ENCODE results near the gene CMTM8.

Gene CMTM8

GRCh38 chr3:32308378-32308777, 69.9 kb downstream of the CMTM8 start:
- DNase-seq (ENCODE audit: low read depth): no peak

DNA sequence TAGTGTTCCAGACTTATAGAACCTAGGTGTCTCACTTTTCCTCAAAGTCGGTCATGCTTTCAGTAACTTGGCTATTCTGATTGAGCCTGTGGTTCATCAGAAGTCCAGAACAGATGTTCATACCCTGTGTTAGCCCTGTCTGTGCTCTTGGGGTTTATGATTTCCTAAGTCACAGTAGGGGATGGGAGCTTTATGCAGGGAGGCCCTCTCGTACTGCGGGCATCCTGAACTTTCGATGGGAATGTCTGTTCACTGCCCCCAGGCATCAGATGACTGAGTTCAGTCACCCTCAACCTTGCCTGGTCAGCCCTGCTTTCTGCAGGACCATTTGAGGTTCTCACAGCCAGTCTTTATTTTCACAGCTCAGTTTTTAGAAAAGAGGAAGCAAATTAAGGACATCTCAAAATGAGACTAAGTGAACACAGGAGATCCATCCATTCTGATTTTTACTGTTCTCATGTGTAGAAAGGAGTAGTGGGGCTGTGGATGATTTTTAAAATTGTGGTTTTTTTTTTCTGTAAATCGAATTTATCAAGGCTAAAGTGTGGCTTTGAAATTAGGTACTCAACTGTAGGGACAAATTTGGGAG, 71.3 kb downstream of the CMTM8 start:
- DNase-seq (ENCODE audit: low read depth): no peak

GRCh38 chr3:32310336-32310735, 71.9 kb downstream of the CMTM8 start:
- DNase-seq (ENCODE audit: low read depth): no peak

- no peak for DNase-seq (ENCODE audit: low read depth)
Observed at GRCh38 chr3:32310918-32311839, 72.7 kb downstream of the CMTM8 start.

DNA sequence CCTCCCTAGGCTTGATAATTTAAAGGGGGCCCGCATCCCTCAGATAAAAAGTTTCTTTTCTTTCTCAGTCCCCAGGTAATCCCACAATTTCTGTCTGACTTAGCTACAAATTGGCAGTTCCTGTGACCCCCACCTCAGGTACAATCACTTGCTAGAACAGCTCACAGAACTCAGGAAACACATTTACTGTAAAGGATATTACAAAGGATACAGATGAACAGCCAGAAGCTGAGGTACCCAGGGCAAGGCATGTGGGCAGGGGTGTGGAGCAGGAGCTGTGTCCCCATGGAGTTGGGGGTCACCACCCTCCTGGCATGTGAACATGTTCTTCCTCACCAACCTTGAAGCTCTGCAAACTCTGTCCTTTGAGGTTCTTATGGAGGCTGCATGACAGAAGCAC, 73.8 kb downstream of the CMTM8 start:
- no peak for DNase-seq (ENCODE audit: low read depth)

- DNase-seq (ENCODE audit: low read depth): no peak
Observed at GRCh38 chr3:32313169-32313568, 74.7 kb downstream of the CMTM8 start.

- DNase-seq (ENCODE audit: low read depth): peak; percentile 37
Observed at GRCh38 chr3:32313723-32314473, 75.4 kb downstream of the CMTM8 start.

DNA sequence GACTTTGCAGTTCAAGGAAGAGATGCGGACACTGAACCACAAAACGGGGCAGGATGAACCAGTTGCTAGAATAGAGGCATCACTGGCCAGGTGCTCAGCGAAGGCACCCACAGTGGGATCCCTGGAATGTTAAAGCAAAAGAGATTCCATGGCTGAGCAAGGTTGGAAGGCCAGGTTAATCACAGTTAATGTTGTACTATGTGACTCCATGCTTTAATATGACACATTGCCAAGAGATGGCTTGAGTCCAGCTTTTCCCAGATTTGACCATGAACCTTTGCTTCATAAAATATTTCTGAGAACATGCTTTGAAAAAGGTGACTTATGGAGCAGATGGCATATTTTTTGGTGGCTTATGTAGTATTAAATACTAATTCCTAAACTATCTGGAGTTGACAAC, 77.0 kb downstream of the CMTM8 start:
- no peak for DNase-seq (ENCODE audit: low read depth)

GRCh38 chr3:32316319-32316718, 77.8 kb downstream of the CMTM8 start:
- DNase-seq (ENCODE audit: low read depth): no peak

DNA sequence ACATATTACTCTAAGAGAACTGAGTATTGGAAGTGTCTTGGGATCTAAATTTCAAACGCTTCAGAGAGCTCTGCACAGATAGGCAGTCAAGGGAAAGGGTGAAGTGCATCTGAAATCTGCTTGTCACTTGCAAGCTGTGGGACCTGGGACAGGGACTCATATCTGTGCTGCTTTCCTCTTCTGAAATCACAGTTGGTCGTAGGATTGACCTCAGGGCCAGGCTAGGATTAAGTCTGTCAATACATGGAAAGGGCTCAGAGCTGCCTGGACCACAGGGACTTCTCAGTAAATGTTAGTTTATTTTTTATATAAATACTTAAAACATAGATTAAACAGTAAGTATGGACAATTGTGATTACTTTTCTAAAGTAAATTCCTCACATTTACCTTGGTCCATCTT, 78.5 kb downstream of the CMTM8 start:
- no peak for DNase-seq (ENCODE audit: low read depth)

DNA sequence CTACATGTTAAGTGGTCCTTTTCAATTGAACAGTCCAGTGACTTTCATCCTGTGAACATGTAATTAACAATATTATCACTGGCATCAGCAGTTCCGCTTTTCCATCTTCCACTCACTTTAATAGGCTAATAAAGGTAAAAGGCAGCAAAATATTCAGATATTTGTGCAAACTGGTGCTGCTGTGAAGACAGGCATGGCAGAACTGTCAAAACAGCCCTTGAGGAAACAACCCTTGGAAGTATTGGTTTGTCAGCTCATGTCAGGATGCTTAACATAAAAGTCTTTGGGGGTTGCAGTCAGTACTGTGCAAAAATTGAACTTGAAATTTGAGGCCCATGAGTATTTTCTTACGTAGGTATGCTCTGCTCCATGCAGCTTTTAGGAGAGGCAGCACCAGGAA, 81.1 kb downstream of the CMTM8 start:
- DNase-seq (ENCODE audit: low read depth): no peak

DNA sequence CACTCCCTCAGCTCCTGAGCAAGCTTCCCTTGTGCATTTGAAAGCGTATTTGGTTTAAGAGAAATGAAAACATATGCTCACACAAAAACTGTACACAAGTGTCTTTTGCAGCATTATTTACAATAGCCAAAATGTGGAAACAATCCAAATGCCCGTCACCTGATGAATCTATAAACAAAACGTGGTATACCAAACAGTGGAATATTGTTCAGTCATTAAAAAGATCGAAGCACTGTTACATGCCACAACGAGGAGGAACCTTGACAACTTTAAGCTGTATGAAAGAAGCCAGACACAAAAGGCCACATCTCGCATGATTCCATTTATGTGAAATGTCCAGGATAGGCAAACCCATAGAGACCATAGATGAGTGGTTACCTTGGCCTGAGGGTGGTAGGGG, 81.6 kb downstream of the CMTM8 start:
- DNase-seq (ENCODE audit: low read depth): no peak

- no peak for DNase-seq (ENCODE audit: low read depth)
Observed at GRCh38 chr3:32321095-32321790, 82.8 kb downstream of the CMTM8 start.

DNA sequence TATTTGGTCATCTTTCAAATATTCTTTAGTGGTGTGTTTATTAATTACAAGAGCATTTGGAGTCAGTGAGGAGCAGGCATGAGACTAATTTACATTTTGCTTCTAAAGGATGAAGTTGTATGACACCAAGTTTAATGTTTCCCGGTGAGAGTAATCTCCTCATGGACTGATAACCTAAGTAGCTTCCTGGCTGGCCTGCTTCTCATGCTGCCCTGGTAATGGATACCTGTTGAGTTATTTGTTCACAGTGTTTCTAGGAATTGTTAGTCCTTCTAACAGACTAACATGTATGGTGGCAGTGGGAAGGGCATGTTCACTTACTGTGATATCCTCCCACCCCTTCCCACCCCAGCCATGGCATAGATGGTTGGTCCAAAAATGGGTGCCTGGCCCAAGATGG, 83.8 kb downstream of the CMTM8 start:
- DNase-seq (ENCODE audit: low read depth): no peak

DNA sequence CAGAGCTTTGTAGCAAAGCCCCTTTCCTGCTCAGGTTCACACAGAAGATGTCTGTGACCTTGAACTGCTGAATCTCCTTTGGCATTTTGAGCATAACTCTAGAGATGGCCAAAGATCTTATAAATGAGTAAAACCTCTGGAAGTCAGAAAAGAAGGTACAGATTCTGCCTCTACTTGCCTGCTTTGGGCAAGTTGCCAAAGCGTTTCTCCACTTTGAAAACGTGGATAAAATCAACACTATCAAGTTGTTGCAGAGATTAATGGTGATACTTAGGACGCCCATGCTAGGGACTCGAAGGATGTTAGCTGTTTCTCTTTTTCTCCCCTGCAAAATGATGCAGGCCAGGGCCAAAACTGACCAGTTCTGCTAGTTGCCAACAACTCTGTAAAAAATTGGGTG, 85.1 kb downstream of the CMTM8 start:
- DNase-seq (ENCODE audit: low read depth): no peak

DNA sequence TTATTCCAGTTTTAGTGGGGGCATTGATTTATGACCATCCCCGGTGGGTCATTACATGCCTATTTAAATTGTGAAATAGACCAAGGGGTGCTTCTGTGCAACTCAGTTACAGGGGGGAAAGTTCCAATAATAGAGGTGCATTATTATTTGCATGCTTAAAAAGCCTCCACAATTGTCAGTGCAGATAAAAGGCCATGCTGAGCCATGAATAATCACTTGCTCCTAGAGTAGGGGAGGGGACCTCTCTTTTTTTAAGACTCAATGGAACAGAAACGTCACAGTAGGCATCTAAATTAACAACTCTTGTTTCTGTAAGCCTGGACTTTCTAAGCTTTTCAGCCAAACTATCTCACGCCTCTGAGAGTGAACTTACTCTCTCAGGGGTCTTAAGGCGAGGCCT, 86.7 kb downstream of the CMTM8 start:
- no peak for DNase-seq (ENCODE audit: low read depth)

- DNase-seq (ENCODE audit: low read depth): no peak
Observed at GRCh38 chr3:32325927-32326326, 87.4 kb downstream of the CMTM8 start.

DNA sequence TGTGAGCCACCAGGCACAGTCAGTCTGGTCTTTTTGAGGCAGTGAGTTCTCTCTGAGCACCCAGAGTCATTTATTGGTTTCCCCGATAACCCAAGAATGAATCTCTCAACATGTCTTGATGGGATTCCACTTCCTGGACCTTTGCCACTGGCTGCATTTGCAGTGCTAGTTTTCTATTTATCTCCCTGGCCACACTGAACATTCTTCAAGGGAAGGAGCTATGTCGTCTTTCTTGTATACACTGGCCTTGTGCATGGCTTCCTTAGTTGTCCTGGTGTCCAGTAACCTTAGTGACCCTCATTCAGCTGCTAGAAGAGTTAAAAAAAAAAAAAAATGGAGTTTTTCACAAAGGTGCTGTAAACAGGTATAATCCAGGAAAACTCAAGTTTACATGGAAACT, 88.3 kb downstream of the CMTM8 start:
- no peak for DNase-seq (ENCODE audit: low read depth)

GRCh38 chr3:32334675-32335074, 96.2 kb downstream of the CMTM8 start:
- DNase-seq (ENCODE audit: low read depth): peak; percentile 9

- DNase-seq (ENCODE audit: low read depth): no peak
Observed at GRCh38 chr3:32335365-32336112, 97.1 kb downstream of the CMTM8 start.

DNA sequence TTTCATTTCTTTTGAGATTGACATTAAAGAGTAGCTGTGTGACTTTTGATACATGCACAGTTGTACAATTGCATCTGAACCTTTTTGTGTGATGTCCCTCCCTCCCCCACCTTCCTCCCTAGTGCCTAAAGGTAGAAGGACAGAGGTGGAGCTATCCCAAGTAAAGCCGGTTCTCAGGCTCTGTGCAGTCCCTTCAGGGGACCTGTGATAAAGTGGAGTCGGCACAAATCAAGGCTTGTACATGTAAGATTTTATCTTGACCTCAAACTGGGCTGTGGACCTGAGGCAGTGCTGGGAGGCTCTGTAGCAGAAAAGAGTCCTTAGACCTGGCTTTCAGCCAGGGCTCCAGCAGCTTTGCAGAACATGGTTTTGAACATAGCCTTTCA, 97.6 kb downstream of the CMTM8 start:
- no peak for DNase-seq (ENCODE audit: low read depth)

GRCh38 chr3:32337505-32337904, 99.0 kb downstream of the CMTM8 start:
- no peak for DNase-seq (ENCODE audit: low read depth)
